ENCODE results near the gene MICU2.

Gene MICU2

DNA sequence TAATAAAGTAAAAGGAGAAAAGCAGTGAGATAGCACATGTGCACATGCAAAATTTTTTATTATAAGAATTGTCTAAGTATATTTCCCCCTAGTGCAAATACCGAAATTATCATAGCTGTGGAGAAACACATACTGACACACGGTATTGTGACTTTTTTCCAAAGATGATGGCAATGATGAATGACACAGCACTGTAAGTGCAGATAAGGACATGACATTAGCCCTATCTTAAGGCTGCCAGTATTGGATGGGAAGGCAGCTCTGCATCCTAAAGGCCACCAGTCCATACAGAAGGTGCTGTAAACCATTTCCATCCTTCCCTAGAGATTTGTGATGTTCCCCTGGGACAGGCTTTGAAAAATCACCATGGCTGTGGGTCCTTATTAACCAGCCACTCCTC is 11.5 kb upstream of the MICU2 start:
- no peak overlapping the region for H3K4me3 ChIP-seq (ENCODE audit: low read depth, low read length)
- TF ChIP-seq, protein P1, sequence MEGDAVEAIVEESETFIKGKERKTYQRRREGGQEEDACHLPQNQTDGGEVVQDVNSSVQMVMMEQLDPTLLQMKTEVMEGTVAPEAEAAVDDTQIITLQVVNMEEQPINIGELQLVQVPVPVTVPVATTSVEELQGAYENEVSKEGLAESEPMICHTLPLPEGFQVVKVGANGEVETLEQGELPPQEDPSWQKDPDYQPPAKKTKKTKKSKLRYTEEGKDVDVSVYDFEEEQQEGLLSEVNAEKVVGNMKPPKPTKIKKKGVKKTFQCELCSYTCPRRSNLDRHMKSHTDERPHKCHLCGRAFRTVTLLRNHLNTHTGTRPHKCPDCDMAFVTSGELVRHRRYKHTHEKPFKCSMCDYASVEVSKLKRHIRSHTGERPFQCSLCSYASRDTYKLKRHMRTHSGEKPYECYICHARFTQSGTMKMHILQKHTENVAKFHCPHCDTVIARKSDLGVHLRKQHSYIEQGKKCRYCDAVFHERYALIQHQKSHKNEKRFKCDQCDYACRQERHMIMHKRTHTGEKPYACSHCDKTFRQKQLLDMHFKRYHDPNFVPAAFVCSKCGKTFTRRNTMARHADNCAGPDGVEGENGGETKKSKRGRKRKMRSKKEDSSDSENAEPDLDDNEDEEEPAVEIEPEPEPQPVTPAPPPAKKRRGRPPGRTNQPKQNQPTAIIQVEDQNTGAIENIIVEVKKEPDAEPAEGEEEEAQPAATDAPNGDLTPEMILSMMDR (IDR thresholded peaks at IDR 0.05; ENCODE audit: low read depth, low read length, missing control alignments) = no peak
- no peak for DNase-seq (ENCODE audit: low read depth)
- in situ Hi-C loops (cut with HindIII; ENCODE audit: low sequenced_read_pairs) = no loop called here

DNA sequence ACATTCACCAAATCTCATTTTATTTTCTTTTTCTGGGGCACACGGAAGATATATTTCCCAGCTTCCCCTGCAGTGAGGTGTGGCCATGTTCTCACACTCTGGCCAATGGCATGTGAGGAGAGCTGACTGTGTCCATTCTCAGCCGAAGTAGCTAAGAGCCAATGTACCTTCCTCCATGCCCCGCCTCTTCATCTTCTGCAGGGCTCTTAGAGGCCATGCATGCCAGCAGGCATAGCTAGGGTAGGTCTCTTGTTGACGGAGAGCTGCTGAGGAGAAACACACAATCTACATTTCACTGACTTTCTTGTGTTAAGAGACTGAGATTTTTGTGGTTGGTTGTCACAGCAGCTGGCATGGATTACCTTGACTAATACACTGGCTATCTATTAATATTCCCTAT is 9.8 kb upstream of the MICU2 start:
- no peak for DNase-seq (ENCODE audit: low read depth)
- TF ChIP-seq, protein P1 (IDR thresholded peaks at IDR 0.05; ENCODE audit: low read depth, low read length, missing control alignments) = no peak
- no peak overlapping the region for H3K4me3 ChIP-seq (ENCODE audit: low read depth, low read length)
- in situ Hi-C loops (cut with HindIII; ENCODE audit: low sequenced_read_pairs) = no loop called here

DNA sequence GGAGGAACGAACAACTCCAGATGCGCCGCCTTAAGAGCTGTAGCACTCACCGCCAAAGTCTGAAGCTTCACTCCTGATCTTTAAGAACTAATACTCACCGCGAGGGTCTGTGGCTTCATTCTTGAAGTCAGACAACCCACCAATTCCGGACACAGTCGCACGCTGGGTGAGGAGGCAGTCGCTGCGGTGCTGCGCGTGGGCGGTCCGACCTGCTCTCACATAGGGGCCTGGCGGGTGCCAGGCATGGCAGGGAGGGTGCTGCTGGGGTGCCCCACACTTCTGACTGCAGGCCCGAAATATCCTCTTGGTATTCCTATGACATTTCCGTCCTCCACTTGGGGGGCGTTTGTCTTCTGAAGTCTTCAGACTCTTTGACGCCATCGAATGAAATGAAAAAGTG is 7.4 kb upstream of the MICU2 start:
- in situ Hi-C loops (cut with HindIII; ENCODE audit: low sequenced_read_pairs) = no loop called here
- no peak overlapping the region for H3K4me3 ChIP-seq (ENCODE audit: low read depth, low read length)
- DNase-seq (ENCODE audit: low read depth) = no peak
- TF ChIP-seq, protein P1 (IDR thresholded peaks at IDR 0.05; ENCODE audit: low read depth, low read length, missing control alignments) = no peak

DNA sequence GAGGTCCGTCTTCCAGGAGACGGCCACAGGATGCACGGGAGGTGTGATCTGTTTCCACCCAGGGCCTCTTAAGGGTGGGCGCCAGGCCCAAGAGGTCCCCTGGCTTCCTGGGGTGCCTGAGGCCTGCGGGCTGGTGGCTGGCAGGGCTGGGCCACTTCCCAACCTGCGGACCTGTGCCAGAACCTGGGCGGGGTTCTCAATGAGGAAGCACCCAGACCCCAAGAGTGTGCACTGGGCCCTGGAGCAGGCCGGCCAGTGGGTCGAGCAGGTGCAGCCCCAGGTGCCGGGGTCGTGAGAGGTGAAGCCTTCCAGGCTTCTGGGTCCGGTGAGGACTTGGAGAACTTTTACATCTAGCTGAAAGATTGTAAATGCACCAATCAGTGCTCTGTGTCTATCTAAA is 6.7 kb upstream of the MICU2 start:
- in situ Hi-C loops (cut with HindIII; ENCODE audit: low sequenced_read_pairs) = no loop called here
- TF ChIP-seq, protein P1 (IDR thresholded peaks at IDR 0.05; ENCODE audit: low read depth, low read length, missing control alignments) = no peak
- no peak for DNase-seq (ENCODE audit: low read depth)
- H3K4me3 ChIP-seq (ENCODE audit: low read depth, low read length) = no peak overlapping the region

DNA sequence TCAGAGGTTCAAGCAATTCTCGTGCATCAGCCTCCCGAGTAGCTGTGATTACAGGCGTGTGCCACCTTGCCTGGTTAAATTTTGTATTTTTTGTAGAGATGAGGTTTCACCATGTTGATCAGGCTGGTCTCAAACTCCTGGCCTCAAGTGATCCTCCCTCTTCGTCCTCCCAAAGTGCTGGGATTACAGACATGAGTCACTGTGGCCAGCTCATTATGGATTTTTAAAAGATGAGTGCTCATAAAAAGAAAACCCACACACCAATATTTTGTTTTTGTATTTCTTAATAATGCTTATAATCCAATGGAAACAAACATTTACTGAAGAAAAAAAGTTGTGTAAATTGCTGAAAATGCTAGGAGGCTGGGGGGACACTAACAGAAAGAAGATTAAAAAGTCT is 5.0 kb upstream of the MICU2 start:
- TF ChIP-seq, protein P1 (IDR thresholded peaks at IDR 0.05; ENCODE audit: low read depth, low read length, missing control alignments) = no peak
- in situ Hi-C loops (cut with HindIII; ENCODE audit: low sequenced_read_pairs) = no loop called here
- no peak for DNase-seq (ENCODE audit: low read depth)
- no peak overlapping the region for H3K4me3 ChIP-seq (ENCODE audit: low read depth, low read length)

DNA sequence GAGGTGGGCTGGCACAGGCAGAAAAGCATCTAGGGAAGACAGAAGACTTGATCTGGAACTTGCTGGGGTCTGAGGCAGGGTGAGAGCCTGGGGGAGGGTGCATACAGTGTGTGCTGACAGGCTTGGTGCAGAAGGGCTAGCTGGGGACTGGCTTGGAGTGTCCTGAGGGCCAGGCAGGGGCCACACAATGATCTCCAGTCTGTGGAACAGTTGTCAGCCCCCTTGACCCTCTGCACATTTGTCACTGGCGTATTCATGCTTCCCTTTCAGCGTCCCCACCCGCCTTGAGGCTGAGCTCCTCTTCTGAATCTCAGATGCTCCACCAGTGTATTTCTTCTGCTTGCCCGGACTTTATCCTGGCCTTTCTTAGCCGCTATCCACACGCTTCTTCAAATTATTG is 2.8 kb upstream of the MICU2 start:
- TF ChIP-seq, protein P1 (IDR thresholded peaks at IDR 0.05; ENCODE audit: low read depth, low read length, missing control alignments) = no peak
- in situ Hi-C loops (cut with HindIII; ENCODE audit: low sequenced_read_pairs) = no loop called here
- H3K4me3 ChIP-seq (ENCODE audit: low read depth, low read length) = no peak overlapping the region
- DNase-seq (ENCODE audit: low read depth) = no peak

DNA sequence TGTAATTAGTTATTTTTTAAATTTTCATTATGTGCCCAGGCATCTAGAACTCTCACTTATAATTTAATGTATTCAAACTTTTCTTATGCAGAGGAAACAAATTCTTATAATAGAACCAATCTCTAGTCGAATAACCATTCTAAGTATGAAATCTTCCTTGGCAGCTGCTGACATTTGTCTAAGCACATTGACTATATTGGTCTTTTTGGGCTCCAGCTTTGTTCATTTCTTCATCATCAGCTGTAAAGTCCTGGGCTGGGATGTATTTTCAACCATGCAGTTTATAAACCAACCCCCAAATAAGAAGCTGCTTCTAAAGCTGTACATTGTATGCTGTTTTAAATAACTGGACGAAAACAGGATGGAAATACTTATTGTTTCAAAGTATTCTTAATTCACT is 2.3 kb upstream of the MICU2 start:
- H3K4me3 ChIP-seq (ENCODE audit: low read depth, low read length) = no peak overlapping the region
- TF ChIP-seq, protein P1 (IDR thresholded peaks at IDR 0.05; ENCODE audit: low read depth, low read length, missing control alignments) = no peak
- in situ Hi-C loops (cut with HindIII; ENCODE audit: low sequenced_read_pairs) = no loop called here
- no peak for DNase-seq (ENCODE audit: low read depth)

Measured in astrocyte of the cerebellum (primary cell).